SK-N-DZ (cell line): ENCODE data around the gene PNMA6E.
"Not testable (repeated sequence)": the region's sequence is repeated elsewhere in the genome, so short reads cannot be mapped to it uniquely, and the experiment has no call there.

ENCODE experiments used
- DNase-seq: peaks from one replicate; pipeline ENCODE4 v3.0.0-alpha.2; 2015; ENCODE audit warnings: low spot score

Gene PNMA6E

DNA sequence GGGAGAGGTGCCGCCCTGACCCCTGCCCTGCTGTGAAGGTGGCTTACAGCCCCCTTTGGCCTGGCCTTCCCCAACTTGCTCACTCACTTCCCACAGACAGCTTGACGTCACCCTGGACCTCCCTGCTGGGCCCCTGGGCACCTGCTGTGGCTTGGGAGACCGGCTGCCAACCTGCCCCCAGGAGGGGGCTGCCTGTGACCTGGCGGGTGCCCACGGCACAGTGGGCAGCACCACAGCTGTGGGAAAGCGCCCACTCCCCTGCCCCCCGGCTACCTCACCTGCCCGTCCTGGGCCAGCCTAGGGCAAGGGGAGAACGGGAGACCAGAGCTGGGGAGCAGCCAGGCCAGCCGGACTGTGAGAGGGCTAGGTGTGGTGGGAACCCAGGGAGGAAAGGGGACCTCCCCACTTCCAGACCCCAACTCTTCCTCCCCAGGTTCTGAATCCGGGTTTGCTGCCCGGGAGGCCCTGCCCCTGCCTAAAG is 7.8 kb upstream of the PNMA6E start:
- DNase-seq = no peak

DNA sequence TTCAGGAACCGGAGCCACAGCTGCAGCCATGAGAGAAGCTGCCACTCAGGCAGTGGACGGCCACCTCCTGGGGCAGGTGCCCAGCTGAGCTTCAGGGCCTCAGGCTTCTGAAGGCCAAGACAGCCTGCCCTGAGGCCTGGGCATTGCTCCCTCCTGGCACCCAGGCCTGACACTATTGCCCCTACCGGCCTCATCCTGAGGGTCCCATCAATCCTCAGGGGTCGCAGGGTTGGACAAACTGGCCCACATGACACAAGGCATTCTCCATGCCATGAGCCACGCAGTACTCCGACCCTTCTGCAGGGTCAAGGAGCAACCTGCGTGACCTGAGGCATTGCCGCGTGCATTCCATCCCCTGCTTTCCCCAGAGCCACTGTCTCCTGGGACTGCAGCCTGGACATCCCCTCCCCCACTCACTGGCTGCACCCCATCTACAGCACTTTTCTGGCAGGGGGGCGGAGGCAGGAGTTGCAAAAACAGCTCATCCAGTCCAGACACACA is 7.1 kb upstream of the PNMA6E start:
- no peak for DNase-seq

DNA sequence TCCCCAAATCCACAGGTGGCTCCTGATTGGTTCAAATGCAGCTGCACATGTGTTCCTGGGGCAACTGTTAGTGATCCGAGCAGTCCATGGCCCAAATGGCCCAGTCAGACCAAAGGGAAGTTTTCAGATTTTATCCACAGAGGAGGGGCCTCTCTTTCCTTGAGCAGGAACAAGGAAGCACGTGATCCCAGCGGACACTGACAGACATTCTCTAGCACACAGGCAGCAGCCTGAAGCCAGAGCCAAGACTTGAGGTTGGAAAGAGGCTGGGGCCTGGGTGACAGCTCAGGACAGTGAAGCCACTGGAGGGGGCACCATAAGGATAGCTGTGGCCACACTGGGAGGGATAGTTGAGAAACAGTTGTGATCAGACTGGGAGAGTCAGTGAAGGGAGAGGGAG is 6.6 kb upstream of the PNMA6E start:
- DNase-seq = no peak

DNA sequence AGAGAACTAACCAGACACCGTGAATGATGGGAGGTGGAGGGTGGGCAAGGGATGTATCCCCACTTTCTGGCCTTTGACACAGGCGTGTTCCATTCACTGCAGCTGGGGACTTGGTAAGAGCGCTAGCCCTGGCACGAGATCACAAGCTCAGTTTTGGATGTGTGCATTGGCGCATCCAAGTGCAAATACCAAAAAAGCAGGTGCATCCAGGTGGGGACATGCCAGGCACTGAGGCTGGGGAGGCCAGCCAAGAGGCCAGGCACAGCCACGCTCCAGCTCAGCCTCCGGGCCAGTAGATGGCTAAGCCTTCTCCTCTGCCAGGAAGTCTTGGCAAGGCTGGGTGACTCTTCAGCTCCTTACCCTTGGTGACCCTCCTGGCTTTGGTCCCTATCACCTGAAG is 5.8 kb upstream of the PNMA6E start:
- no peak for DNase-seq

DNA sequence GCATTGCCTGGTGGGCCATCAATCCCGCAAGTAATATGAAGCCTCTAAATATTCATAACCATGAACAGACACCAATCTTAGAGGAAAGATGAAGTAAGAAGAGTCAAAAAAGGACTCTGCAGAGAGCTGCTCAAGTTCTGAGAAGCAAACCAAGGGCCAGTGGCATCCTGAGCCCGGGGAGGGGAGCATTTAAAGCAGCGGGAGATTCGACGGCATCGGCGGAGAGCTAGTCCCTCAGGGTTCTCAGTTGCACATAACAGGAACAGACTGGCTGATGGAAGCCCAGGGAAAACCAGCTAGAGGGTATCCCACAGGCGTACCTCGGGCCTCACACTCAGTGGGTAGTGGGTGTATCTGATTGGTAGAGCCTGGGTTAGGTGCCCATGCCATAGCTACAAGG is 4.9 kb upstream of the PNMA6E start:
- no peak for DNase-seq

DNA sequence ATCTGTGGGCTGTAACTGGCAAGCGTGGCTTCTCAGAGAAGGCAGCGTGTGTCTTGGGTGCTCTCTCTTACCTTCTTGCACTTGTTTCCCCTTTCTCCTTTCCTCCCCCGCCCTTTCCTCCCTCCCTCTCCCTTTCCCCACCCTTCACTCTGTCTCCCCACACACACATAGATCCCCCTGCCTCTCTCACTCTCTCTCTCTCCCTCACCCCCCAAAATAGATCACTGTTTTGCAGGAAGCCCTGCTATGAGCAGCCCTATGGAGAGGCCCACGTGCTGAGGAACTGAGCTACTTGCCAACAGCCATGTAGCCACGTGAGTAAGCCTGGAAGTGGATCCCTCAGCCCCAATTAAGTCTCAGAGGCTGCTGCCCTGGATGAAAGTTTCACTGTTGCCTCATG is 4.3 kb upstream of the PNMA6E start:
- no peak for DNase-seq

DNA sequence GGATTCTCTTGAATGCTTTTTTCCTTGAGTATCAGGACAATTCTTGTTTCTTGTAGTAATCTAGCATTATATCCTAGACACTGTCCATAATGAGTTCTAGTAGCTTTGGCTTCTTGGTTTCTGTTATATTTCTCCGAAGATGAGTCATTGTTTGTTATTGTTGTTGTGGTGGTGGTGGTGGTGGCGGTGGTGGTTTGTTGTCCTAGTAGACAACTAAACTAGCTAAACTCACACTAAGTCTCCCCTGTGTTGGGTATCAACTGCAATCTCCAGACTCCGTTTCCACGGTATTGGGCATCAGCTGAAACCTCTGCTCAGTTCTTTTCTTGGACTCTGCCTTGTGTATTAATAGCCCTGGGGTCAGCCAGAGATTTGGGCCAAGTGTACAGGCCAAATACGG is 3.2 kb upstream of the PNMA6E start:
- DNase-seq = not testable (repeated sequence)

DNA sequence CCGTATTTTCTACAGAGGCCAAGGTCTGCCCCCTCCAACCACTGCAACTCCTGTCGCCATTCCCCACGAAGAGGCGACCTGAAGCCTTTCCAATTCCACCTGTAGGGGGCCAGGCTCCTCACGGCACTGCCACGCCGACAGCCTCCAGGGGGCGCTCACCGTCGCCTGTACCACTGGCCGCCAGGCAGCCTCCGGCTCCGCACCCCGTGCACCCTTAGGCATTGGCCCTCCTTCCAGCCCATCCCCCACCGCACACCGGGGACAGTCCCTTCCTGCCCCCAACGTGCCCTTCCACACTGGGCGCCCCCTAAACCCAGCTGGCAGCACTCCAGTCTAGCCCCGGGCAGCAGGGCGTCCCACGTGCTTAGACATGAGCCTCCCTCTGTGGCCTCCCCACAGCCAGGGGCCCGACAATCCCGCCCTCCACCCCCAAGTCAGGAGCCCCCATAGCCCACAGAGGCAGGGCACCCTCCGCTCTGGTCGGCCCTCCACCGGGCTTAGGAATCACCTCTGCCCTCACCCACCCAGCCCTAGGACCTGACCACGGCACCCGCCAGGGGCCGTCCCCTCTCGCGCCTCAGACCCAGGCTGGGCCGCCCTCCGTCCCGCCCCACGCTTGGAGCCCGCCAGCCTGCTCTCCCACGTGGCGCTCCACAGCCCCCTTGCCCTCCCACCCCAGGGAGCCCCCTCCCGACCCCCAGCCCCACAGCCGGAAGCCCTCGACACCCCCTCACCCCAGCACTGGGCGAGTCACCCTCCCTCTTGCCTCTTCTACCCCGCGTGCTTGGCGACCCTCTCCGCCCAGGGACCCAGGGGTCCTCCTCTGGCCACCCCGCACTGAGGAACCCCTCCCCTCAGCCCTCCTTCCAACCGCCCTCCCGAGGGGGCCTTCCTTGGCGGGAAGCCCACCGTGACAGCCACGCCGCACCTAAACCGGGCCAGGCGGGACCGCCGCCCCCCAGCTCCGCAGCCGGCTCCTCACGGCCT is 711 bp downstream of the PNMA6E start:
- DNase-seq = peak; percentile 30

DNA sequence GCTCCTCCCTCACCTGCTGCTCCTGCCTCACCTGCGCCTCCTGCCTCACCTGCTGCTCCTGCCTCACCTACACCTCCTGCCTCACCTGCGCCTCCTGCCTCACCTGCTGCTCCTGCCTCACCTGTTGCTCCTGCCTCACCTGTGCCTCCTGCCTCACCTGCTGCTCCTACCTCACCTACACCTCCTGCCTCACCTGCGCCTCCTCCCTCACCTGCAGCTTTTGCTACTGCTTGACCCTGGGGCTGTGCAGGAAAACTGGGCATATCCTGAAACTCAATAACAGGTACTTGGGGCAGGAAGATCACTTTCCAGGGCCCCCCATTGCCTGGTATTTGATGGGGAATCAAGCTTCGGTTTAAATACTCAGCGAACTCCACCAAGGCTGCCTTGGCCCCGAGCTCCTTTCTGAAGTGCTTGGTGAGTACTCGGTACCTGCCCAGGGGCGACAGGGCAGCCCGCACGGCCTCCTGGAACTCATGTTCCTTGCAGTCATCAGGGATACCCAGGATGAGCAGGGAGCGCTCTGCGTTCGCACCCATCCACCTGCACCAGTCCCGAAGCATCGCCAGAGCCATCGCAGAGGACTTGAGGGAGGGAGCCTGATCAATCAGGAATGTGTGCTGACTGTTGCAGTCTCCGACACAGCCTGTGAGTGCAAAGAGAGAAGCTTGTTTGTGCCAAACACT is 2.7 kb downstream of the PNMA6E start:
- no peak for DNase-seq

DNA sequence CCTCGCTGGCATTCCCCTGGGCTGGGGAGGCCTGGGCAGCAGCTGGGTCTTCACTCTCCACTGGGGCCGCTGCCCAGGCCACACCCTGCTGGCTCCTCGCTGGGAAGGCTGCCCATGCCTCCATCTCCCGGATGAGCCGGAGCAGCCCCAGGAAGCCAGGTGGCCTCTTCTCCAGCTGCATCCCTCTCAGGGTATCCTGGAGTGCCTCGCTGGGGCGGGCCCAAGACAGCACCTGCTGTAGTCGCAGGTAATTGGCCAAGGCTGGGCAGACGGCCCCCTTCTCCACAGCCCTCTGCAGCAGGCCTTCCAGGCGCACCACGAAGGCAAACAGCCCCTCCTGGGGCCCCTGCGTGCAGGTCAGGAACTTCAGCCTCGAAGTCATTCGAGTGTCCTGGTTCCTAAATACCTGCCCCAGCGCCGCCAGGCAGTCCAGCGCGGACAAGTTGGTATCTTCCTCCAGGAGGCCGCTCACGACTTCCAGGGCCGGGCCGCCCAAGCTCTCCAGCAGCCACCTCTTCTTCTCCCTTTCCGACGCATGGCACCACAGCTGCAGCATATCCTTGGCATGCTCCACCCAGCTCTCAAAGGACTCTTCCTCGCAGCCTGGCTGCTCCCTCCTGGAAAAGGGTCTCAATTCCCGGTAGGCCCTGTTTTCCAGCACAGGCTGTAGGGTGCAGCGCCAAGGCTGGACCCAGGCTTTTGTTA is 3.7 kb downstream of the PNMA6E start:
- no peak for DNase-seq

DNA sequence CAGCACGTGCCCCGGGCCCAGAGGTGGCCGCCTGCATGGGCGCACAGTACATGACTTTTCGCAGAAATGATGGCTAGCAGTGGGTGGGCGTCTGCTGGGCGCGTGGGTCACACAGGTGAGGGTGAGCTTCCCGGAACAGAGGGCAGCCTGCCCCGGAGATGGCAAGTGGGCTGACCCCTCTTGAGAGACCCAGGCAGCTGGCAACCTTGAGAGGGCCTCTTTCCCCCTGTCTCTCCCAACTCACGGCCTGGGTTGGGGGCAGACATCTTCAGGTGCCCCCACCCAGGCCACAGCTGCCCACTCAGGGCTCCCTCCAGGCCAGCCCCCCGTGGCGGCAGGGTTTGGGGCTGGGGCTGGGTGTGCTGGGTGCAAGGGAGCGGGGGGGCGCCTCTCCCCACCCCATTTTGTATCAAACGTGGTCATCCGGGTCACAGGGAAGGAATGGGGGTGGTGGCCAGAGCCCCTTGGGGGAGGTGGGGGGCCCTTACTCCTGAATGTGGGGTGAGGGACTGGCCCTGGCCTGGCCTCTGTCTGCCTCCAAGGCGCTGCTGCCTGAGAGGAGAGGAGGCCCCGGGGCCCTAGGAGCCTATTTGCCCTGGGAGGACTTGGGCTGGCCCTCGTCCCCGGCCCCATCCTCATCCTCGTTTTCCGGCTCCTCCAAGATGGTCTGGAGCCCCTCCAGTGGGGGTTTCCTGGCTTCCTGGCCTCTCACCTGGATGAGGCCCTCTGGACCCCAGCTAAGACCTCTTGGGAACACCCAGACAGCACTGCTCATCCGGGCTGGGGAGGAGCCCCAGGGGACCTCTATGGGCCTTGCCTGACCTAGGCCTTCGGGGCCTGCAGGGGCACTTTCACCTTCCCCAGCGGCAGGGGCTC is 4.6 kb downstream of the PNMA6E start:
- no peak for DNase-seq

DNA sequence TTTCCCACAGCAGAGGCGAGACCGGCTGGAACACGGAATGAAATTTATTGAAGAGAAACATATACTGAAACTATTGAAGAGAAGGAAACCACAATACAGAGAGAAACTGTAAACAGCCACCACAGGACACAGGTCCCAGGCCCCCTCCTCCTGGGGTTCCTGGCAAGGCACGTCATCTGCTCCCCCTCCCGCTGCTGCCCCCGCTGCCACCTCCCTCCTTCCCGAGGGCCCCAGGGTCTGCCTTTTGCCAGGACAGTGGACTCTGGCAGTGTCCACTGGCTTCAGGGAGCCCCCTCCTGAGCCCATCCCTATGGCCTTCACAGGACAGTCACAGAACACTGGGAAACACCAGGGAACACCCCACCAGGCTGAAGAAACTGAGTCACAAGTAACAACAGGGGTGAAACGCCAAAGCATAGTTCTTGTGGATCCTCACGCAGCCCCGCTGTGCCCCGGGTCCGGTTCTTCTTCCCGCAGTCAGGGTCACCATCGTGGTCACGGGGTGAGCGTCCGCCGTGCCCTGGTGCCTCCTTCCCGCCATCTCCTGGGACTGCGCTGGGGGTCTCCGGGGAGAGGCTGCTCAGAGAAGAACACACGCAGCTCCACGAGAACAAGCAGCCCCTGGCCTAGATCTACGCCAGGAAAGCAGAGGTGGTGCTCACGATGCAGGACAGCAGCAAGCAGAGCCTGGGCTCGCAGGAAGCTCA is 5.4 kb downstream of the PNMA6E start:
- no peak for DNase-seq

DNA sequence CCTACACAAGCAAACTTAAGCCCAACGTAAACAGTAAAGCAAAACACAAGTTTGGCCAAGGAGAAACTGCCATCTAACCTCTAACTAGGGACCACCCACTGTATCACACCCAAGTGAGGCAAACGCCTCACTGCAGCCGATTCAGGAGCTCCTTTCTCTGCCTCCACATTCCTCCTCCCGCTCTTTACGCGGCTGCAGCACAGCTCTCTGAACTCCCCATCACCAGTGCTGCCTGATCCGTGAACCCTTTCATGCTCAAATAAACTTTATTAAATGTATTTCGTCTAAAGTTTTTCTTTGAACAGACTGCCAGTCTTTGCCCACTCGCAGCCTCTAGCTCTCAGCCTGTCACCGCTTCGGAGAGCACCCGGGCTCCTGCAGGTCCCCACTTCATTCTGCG is 6.5 kb downstream of the PNMA6E start:
- no peak for DNase-seq

DNA sequence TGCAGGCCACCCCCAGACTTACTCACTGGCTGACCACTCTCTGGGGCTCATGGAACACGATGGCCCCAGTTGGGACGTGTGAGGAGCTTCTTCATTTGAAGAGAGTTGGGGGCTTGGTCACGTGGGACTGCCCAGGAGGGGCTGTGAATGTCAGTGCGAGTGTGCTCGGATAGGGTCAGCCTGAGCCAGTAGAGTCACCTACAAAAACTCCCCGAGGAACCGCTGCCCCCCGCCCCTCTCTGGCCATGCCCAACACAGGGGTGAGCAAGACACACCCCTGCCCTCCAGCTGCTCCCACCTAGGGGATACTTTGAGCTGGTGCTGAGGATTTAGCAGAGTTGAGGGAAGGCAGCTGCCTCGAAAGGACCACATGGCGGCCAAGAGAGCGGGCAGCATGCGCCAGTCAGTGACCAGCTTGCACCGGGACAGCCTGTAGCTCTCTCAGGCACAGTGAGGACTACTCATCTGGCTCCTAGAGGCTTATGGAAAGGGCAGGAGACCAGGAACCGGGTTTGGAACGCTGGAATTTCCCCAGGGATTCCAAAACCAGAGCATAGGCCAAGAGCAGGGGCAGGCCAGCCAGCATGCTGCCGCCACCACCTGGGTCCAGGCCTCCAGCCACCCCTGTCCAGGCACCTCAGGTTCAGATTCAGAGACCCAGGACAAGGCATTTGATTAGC is 8.4 kb downstream of the PNMA6E start:
- DNase-seq = no peak

DNA sequence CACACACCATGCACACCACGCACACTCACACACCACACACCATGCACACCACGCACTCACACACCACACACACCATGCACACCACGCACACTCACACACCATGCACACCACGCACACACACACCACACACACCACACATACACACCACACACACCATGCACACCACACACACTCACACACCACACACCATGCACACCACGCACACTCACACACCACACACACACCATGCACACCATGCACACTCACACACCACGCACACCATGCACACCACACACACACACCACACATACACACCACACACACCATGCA is 11.7 kb downstream of the PNMA6E start:
- not testable (repeated sequence) for DNase-seq

DNA sequence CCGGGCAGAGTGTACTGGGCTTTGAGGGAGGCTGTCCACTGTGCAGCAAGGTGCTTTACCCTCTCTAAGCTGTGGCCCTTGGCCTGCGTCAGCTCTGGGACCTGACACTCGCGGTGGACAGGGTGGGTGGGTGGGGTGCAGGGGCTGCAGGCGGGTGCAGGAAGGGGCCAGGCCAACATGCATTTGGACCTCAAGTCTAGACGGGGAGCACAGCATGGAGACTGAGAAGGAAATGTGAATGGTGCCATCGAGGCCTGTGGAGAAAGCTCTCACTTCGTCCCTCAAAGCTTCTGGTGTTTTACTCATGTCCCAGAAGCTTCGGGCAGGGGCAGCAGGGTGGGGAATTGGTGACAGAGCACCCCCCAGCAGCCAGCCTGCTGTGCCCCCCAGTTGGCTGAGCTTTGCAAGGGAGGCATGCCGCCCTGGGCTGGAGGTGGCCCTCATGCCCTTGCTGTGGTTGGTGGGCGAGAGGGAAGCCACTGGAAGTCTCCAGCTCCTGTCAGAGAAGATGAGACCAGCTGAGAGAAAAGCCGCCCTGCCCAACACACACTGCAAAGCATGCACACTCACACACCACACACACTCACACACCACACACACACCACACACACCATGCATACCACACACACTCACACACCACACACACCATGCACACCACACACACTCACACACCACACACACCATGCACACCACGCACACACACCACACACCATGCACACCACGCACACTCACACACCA is 12.3 kb downstream of the PNMA6E start:
- no peak for DNase-seq

DNA sequence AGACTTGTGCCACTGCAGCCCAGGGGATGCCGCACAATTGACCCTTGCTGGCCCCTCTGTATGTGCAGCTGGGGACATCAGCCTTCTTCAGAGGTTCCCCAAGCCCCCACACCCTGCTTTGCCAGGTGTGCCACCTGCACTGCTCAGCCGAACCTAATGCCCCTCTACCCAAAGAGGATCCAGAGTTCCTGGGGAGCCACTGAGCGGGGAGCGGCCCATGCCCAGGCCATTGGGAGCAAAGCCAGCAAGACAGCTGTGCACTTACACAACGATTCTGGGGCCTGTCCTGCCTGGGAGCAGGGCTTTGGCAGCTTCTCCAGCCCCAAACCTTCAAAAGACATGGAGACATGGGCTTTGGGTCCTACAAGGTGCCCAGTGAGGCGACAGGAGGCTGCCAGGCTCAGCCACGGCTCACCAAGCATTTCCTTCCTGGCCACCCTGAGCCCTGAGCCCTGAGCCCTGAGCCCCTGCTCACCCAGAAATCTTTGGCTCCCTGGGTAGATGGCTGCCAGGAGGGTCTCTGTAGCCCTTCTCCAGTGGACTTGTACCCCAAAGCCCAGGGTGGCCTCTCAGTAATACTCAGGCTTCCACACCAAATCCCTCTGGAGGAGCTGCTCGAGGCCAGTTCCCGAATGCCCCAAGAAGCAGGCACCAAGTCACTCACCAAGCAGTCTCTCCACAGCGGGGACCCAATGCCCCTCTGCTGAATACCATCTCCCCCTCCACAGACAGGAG is 13.0 kb downstream of the PNMA6E start:
- DNase-seq = no peak

DNA sequence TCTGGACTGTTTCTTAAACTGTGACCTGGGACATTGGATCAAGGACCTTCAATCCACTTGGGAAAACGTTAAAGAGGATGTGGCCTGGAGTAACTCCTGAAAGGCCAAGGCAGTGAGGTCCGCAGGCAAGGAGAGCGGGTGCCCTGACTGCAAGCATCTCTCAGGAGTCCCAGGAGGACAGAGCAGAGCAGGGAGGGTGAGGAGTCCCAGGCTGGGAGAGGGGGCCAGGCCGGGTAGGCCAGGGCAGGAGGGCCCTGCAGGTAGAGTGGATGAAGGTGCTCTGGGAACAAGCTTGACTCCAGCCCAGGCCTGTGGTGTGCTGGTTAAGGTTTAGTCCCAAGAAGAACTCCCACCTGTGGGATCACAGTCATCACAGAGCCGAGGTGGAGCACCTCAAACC is 13.8 kb downstream of the PNMA6E start:
- DNase-seq = no peak

DNA sequence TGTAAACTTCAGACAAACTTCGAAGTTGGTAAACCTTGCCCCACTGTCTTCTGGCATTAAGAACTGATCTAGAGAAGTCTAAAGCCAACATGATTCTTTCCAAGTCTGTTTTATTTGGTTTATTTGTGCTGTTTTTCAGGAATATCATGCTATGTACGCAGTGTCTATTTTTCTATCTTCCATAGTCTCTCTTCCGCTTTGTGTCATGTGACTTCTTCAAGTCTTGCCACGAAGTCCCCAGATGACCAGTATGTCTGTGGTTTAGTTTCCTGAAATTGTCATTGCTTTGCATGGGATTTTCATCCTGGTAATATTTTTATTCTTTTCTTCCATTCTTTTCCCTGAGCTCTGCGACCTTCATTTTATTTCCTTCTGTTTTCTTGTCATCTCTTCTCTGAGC is 15.1 kb downstream of the PNMA6E start:
- DNase-seq = no peak
